Left ventricle myocardium inferior (tissue), 1 donor: Measurements from ENCODE around the gene LRRC70. TPM values are rescaled to one million over a fixed set of nuclear protein-coding genes. Genes with fewer than 3 reads are reported as not detected.

ENCODE experiments used
- DNase-seq: peaks from one replicate; pipeline ENCODE4 v3.0.0-alpha.2; 2020
- H3K27ac ChIP-seq: fragments of 200-600 bp; replicated peaks from 2 replicates; pipeline ENCODE4 v1.8.0; 2021
- H3K27me3 ChIP-seq: fragments of 200-600 bp; 2 replicates; pipeline ENCODE4 v1.8.0; 2021; ENCODE audit warnings: low read depth
- H3K36me3 ChIP-seq: fragments of 200-600 bp; 2 replicates; pipeline ENCODE4 v1.8.0; 2021
- H3K4me1 ChIP-seq: fragments of 200-600 bp; 2 replicates; pipeline ENCODE4 v1.8.0; 2021
- H3K4me3 ChIP-seq: fragments of 200-600 bp; 2 replicates; pipeline ENCODE4 v1.8.0; 2021; ENCODE audit warnings: mild to moderate bottlenecking, moderate library complexity
- H3K9me3 ChIP-seq: fragments of 200-600 bp; replicated peaks from 2 replicates; pipeline ENCODE4 v1.8.0; 2021
- CTCF ChIP-seq: fragments of 200-600 bp; IDR thresholded peaks from 2 replicates; pipeline ENCODE4 v1.8.0; 2021; ENCODE audit warnings: antibody characterized with exemption, mild to moderate bottlenecking, borderline replicate concordance
- intact Hi-C: fragments of 100-400 bp; cut with micrococcal nuclease; formaldehyde crosslinking; loops from one replicate; pipeline ENCODE4 v1.11.0; 2022
- total RNA-seq: library from RNA; stranded (reverse); fragmentation: NEBNext Ultra II Directional; extraction: Animal tissue kit (Norgen Biotek cat#: 25700); gene quantifications from one replicate; pipeline ENCODE4 v1.2.1, GENCODE V29; 2021
- donor health status: DM: no; HTN: yes; CAD: no; lungs with severe emphysema.

The LRRC70 gene
- total RNA-seq, 1 donor from 2014 or later: 0.77 TPM

GRCh38 chr5:62575066-62575465 is 3.6 kb upstream of the LRRC70 start:
- Histone ChIP-seq H3K27ac (no peak overlapping the region), H3K36me3 (no peaks in the 10 kb centered on the region), H3K9me3 (no peaks in the 10 kb centered on the region), H3K27me3 (no peaks in the 10 kb centered on the region), H3K4me3 (no peak overlapping the region), H3K4me1 (peaks cover 25% of the 10 kb centered on the region)
- DNase-seq: no peak
- intact Hi-C loops: no loop called here
- no peak for TF ChIP-seq CTCF

GRCh38 chr5:62575489-62575888 is 3.1 kb upstream of the LRRC70 start:
- no peak for DNase-seq
- no peak overlapping the region for H3K27ac ChIP-seq

GRCh38 chr5:62576570-62577170 is 1.9 kb upstream of the LRRC70 start:
- H3K36me3 ChIP-seq: no peaks in the 10 kb centered on the region
- H3K27me3 ChIP-seq: no peaks in the 10 kb centered on the region
- H3K4me3 ChIP-seq: no peak overlapping the region
- TF ChIP-seq CTCF: no peak
- DNase-seq: no peak
- no peak overlapping the region for H3K27ac ChIP-seq
- intact Hi-C loops: no loop called here
- H3K9me3 ChIP-seq: no peaks in the 10 kb centered on the region
- H3K4me1 ChIP-seq: peaks cover 19% of the 10 kb centered on the region

More at GRCh38 chr5:62575489-62575888, 3.1 kb upstream of the LRRC70 start:
- Histone ChIP-seq H3K4me1 (peaks cover 22% of the 10 kb centered on the region), H3K27me3 (no peaks in the 10 kb centered on the region), H3K36me3 (no peaks in the 10 kb centered on the region), H3K9me3 (no peaks in the 10 kb centered on the region), H3K4me3 (no peak overlapping the region)
- intact Hi-C loops: no loop called here
- TF ChIP-seq CTCF: no peak

- Histone ChIP-seq H3K4me3 (no peak overlapping the region), H3K27me3 (no peaks in the 10 kb centered on the region), H3K4me1 (peaks cover 19% of the 10 kb centered on the region), H3K36me3 (no peaks in the 10 kb centered on the region), H3K9me3 (no peaks in the 10 kb centered on the region), H3K27ac (no peak overlapping the region)
- intact Hi-C loops: no loop called here
- TF ChIP-seq CTCF: no peak
- DNase-seq: no peak
Observed at GRCh38 chr5:62577488-62577887, 1.1 kb upstream of the LRRC70 start.

GRCh38 chr5:62579761-62580160 is 1.1 kb downstream of the LRRC70 start:
- H3K27me3 ChIP-seq: no peaks in the 10 kb centered on the region
- no peak for TF ChIP-seq CTCF
- peak overlapping the region; percentile 46 for H3K4me3 ChIP-seq
- intact Hi-C loops: no loop called here
- DNase-seq: no peak
- no peaks in the 10 kb centered on the region for H3K9me3 ChIP-seq
- H3K36me3 ChIP-seq: no peaks in the 10 kb centered on the region
- H3K27ac ChIP-seq: peak overlapping the region; percentile 38
- peaks cover 19% of the 10 kb centered on the region for H3K4me1 ChIP-seq
